TTC549 (cell line): ENCODE results near the gene PTGES3.
"Not testable (repeated sequence)": the region's sequence is repeated elsewhere in the genome, so short reads cannot be mapped to it uniquely, and the experiment has no call there.

ENCODE experiments used
- FAIRE-seq: peaks from 2 replicates; lab custom pipeline; 2012; peaks lifted over from hg19 to GRCh38; lab: Jason Lieb, UNC

PTGES3 gene, protein sequence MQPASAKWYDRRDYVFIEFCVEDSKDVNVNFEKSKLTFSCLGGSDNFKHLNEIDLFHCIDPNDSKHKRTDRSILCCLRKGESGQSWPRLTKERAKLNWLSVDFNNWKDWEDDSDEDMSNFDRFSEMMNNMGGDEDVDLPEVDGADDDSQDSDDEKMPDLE

DNA sequence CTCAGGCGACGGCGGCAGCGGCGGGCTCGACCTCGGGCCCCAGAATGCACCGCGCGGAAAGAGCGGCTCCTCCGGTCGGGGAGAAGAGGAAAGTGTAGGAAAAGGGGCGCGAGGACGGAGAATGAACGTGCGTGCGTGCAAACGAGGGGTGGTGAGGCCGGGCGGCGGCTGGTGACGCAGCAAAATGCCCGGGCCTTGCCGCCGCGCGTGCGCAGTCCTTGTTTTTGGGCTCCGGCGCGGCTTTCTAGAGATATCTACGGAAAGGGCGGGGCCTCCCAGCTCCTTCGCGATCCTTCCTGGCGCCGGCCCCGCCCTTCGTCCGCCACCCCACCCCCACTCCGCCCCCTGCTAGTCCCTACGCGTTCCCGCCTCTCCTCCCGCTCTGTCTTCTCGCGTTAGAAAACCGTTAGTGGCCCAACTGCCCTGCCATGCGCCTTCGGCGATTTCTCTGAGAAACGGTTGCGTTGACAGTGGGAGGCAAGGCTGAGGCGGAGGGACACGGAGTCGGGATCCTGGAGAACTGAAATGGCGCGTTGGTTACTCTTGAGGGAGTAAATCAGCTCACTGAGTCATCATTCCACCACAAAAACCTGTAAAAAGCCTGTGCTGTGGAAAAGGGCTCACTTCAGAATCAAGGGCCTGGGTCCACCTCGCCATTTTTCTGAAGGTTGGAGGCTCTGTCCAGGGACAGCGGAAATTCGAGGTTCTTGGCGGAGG lies at the start of gene PTGES3:
PTGES3 (minus strand) TSS at position 156 of the 717 bp plus-strand sequence. CDS start 285 bp downstream, outside the sequence.
- peak; percentile 32 for FAIRE-seq

DNA sequence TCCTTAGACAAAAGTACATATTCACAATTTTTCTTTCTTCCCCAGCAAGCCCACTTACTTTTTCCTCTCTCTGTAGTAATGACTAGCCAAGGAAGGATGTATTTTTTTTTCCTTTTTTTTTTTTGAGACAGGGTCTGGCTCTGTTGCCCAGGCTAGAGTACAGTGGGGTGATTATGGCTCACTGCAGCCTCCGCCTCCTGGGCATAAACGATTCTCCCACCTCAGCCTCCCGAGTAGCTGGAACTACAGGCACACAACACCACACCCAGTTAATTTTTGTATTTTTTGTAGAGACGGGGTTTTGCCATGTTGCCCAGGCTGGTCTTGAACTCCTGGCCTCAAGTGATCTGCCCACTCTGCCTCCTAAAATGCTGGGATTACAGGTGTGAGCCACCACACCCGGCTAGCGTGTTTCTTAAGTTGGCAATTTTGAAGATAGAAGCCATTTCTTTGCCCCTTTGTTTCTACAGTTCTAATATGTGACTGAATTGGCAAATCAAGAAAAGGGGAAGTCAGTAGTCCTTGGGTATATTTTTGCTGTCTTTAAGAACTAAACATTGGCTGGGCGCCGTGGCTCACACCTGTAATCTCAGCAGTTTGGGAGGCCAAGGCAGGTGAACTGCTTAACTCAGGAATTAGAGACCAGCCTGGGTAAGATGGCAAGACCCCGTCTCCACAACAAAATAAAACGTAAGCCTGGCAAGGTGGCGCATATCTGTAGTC lies 40.2 kb upstream of the PTGES3 start:
- FAIRE-seq = no peak

GRCh38 chr12:56726196-56726675 lies 38.2 kb upstream of the PTGES3 start:
- not testable (repeated sequence) for FAIRE-seq

DNA sequence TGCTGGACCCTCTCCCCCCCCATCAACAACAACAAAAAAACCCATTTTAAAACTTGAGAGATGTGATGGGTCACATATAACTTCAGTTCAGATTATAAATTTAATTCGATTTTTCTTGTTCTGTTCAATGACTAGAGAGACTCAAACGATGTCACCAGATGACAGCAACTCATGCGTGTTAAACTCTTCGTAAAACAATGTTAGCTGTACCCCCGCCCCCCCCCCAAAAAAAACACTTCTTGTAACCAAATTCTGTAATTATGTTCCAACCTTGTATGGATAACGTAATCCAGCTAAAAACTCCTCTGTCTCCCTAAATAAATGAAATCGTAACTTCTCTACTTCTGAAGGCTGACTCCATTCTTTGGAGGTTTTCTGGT lies 37.6 kb upstream of the PTGES3 start:
- FAIRE-seq = no peak

DNA sequence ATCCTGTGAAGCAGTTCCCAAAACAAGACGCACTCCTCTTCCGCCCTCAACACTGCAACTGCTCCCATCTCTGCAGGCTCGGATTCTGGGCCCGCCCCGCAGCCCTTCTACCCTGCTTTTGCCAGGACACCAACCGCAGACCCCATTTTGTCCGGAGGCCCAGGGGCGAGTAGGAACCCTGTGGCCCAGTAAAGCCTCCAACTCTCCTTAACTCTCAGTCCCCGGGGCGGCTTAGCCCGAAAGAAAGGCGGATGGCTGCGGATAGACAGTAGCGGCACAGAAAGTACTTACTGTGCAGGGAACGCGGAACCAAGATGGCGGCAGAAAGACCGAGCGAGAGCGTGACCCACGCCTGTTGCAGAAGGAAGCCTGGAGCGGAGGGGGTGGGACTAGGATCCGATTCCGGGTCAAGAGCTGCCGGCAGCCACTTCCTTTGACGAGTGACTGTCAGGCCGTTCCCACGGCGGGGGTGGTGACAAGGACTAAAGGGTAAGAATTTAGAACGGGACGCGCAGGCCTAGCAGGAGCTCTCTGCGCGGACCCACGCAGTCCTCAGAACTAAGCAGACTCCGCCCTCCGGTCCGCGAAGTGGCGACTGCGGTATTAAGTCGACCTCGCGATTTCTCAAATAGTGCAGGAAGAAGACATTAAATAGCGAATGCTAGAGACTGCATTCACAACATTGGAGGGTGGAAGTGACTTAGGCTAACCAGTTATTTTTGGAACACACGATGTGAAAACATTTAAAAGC lies 37.1 kb upstream of the PTGES3 start, which contains the start of gene NACA:
NACA (minus strand) TSS at position 328 of the 751 bp plus-strand sequence. CDS start 778 bp downstream, outside the sequence.
- FAIRE-seq = peak; percentile 90

GRCh38 chr12:56724701-56724971 lies 36.6 kb upstream of the PTGES3 start:
- FAIRE-seq = no peak

DNA sequence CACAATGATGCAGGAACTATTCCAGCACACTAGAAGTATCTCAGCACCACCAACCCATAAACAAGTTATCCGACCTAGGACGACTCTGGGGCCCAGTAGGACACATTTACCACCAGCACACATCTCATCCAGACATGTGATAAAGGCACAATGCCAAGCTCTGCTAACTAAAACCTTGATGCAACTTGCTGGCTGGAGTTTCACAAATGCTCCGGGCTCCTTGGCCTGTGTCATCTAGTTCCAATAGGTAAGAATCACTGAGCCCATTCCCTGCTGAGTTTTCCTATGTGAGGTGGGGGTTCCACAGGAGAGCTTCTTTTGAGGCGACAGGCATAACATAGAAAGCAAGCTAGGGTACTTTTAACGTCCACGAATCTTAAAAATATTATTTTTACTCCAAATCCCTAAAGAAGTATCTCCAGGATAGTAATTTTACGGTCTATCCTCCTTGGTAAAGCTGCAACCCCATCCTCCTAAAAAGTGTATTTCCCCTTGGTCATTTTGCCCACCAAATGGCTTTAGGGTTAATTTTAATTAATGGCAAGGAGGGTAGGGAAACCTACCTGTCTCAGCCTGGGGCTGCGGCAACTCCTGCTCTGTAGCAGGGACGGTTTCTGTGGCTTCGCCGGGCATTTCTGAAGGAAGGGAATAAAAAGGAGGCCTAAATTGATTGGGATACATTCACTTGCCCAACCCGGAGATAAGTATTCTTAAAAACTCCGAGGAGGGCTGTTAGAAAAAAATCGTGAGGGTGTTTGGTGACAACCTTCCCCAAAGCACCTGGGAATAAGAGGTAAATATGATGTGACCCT lies 36.0 kb upstream of the PTGES3 start:
- FAIRE-seq = no peak

DNA sequence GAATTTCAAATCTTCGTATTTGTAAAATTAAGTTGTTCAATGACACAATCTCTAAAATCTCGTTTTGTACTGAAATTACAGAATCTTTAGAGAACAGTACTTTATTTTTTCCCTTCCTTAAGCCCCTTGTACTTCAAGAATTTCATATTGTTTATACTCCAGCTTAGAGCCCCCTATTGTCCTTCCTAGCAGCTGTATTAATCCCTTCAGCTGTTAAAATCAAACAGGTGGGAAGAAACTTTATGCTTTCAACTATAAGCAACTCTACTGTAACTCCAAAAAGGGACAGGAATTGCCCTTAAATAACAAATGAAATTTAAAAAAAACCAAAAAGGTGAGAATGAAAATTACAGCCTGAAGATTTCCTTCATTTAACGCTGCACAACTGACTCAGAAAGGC lies 35.3 kb upstream of the PTGES3 start:
- no peak for FAIRE-seq

GRCh38 chr12:56722832-56723231 lies 34.7 kb upstream of the PTGES3 start:
- FAIRE-seq = no peak

- no peak for FAIRE-seq
Measured at GRCh38 chr12:56721721-56722120, 33.6 kb upstream of the PTGES3 start.

GRCh38 chr12:56721216-56721615 lies 33.1 kb upstream of the PTGES3 start:
- no peak for FAIRE-seq

DNA sequence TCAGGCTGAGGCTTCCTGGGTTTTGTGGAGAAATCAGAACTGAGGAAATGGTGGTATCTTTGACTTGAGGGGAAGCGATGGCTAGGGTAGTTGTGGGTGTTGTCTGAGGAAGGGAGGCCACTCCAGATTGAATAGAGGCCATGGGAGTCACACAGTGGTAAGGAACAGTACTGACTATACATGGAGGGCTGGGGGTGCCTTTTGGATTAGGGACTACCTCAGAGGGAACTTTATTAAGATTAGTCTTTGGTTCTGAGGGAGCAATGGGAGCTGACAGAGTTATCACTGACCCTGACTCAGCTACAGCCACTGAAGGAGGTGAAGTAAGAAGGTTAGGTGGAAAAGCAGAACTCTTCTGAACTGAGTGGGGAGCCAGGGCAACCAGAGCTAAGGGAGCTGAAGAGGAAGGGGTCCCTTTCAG lies 32.7 kb upstream of the PTGES3 start:
- FAIRE-seq = no peak

GRCh38 chr12:56719056-56719455 lies 31.0 kb upstream of the PTGES3 start:
- no peak for FAIRE-seq

DNA sequence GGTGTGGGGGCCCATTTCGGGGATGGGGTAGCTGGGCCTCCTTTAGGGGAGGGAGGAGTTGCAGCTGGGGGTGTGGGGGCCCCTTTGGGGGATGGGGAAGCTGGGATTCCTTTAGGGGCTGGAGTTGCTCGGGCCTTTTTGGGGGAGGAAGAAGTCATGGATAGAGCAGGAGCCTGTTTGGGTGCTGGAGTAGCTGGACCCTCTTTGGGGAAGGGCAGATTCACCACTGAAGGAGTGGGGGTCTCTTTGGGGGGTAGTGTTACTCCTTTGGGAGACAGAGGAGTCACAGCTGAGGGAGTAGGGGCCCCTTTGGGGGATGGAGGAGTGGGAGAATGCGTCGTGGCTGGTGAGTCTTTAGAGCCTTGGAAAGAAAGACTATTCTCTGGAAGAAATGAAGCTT lies 30.6 kb upstream of the PTGES3 start:
- FAIRE-seq = no peak

DNA sequence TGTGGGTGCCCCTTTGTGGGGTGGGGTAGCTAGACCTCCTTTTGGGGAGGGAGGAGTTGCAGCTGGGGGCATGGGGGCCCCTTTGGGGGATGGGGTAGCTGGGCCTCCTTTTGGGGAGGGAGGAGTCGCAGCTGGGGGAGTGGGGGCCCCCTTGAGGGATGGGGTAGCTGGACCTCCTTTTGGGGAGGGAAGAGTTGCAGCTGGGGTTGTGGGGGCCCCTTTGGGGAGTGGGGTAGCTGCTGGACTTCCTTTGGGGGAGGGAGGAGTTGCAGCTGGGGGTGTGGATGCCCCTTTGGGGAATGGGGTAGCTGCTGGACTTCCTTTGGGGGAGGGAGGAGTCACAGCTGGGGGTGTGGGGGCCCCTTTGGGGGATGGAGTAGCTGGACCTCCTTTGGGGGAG lies 30.1 kb upstream of the PTGES3 start:
- no peak for FAIRE-seq

DNA sequence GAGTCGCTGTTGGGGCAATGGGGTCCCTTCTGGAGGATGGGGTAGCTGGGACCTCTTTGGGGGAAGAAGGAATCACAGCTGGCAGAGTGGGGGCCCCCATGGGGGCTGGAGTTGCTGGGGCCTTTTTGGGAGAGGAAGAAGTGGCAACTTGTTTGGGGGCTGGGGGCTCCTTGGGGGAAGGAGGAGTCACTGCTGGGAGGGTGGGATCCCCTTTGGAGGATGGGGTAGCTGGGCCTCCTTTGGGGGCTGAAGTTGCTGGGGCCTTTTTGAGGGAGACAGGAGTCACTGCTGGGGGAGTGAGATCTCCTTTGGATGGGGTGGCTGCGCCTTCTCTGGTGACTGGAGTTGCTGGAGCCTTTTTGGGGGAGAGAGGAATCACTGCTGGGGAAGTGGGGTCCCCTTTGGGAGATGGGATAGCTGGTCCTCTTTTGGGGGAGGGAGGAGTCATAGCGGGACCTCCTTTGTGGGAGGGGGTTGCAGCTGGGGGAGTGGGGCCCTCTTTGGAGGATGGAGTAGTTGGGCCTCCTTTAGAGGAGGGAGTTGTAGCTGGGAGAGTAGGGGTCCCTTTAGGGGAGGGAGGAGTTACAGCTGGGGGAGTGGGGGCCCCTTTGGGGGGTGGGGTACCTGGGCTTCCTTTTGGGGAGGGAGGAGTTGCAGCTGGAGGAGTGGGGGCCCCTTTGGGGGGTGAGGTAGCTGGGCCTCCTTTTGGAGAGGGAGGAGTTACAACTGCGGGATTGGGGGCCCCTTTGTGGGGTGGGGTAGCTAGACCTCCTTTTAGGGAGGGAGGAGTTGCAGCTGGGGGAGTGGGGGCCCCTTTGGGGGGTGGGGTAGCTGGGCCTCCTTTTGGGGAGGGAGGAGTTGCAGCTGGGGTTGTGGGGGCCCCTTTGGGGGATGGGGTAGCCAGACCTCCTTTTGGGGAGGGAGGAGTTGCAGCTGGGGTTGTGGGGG lies 29.1 kb upstream of the PTGES3 start:
- no peak for FAIRE-seq

GRCh38 chr12:56716458-56716857 lies 28.4 kb upstream of the PTGES3 start:
- no peak for FAIRE-seq

GRCh38 chr12:56715798-56716197 lies 27.7 kb upstream of the PTGES3 start:
- FAIRE-seq = no peak

DNA sequence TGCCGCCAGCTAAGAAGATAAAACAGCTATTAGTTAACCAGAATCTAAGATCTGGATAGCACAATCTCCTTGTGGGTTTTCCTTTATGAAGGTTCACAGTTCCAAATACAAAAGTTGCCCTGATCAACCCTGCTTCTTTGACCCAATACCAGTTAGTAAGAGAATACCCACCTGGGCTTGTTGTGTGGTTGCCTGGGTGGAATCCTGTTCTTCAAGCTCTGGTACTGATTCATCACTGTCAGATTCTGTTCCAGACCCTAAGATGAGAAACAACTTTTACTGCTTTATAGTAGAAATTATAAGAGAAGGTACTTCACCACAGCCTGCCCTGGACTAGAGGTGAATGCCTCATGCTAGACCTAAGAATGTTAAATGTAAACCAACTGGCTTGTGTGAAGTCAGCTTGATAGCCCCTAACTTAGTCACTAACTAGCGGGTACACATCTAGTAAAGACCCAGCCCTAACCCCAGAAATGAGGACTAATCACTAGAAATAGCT lies 26.4 kb upstream of the PTGES3 start:
- no peak for FAIRE-seq

DNA sequence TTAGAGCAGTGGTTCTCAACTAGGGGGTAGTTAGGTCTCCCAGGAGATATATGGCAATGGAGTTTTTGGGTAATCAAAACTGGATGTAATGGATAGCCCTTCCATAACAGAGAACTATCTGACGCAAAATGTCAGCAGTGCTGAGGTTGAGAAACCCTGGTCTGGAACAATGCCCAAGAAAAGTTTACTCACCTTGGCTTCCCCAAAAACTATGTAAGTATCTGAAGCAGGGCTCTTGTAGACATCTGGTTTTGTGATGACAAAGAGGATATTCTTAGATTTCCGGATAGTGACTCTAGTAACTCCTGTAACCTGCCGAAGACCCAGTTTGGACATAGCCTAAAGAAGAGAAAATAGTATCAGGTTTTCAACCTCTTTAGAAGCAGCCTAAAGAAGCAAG lies 25.3 kb upstream of the PTGES3 start:
- FAIRE-seq = no peak
